ENCODE data around the gene CASQ1.

Gene CASQ1

DNA sequence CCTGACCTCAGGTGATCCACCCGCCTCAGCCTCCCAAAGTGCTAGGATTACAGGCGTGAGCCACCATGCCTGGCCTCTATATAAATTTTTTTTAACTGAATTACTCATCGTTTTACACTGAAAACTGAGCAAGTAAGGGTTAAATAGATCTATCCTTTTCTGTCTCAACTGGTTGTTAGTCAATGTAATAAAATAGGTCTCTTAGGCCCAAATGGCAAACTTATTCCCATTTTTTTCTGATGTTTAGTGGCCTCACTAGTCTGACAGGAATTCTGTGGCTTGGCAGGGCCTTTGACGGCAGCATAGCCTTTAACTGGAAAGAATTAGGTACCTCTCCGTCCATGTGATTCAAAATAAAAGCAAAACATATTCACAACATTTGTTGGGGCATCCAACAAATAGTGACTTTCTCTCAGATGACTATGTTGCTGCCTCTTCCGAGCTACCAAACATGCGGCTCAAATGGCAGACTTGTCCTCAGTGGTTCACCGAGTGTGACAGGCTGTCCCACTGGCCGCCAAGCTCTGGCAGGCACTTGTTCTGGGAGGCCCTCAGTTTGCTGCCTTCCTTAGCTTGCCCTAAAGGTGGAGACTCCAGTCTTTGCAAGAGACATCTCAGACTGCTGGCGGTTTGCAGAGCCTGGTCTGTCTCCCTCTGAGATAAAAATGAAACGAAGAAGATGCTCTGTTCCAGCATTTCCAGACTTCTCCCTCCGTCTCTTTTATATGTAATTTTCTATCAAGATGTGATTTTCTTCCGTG, 21.6 kb upstream of the CASQ1 start:
- DNase-seq: no peak

DNA sequence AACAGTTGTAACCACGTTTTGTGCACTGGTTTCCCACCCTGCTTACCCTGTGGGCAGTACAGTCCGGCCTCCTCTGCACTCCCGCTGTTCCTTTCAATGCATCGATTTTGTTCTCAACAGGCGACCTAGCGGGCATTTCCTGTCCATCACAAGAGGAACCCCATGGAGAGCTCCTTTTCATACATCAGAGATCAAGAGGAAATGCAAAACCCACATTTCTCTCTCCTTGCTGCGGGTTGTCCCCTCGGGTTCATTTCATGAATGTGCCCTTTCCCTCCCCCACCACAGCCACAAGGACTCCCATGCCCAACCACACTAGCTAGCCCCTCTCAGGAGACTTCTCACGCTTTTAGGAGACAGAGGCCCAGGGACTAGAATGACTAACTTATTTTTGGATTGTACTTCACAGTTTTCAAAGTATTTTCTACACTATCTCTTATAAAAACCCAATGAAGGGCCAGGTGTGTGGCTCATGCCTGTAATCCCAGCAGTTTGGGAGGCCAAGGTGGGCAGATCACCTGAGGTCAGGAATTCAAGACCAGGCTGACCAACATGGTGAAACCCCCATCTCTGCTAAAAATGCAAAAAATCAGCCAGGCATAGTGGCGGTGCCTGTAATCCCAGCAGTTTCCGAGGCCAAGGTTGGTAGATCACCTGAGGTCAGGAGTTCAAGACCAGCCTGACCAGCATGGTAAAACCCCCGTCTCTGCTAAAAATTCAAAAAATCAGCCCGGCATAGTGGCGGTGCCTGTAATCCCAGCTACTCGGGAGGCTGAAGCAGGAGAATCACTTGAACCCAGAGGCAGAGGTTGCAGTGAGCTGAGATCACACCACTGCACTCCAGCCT, 20.6 kb upstream of the CASQ1 start:
- no peak for DNase-seq

DNA sequence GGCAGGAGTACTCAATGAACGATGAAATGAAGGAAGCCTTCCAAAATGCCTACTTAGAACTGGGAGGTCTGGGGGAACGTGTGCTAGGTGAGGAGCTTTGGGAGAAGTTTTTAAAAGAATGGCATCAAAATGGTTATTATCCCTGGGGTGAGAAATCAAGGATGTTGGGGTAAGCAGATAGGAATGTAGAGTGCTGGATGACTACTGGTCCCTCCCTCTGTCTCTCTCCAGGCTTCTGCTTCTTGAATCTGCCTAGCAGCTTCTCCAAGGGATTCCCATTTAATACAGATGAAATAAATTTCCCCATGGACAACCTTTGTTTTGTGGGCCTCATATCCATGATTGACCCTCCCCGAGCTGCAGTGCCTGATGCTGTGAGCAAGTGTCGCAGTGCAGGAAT, 19.0 kb upstream of the CASQ1 start:
- DNase-seq: no peak

DNA sequence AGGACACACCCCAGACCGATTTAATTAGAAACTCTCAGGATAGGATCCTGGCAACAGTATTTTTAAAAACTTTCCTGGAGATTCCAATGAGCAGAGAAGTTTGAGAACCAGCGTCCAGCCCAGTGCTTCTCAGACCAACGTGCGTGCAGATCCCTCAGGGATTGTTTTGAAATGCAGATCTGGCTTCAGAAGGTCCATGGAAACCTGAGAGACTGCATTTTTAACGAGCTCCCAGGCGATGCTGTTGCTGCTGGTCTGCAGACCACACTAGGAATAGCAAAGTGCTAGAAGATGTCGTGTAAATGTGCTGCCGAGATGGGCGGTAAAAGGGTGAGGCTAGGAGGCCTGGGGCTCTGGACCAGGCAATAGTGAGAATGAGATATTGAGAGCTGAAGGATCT, 18.4 kb upstream of the CASQ1 start:
- DNase-seq: no peak

DNA sequence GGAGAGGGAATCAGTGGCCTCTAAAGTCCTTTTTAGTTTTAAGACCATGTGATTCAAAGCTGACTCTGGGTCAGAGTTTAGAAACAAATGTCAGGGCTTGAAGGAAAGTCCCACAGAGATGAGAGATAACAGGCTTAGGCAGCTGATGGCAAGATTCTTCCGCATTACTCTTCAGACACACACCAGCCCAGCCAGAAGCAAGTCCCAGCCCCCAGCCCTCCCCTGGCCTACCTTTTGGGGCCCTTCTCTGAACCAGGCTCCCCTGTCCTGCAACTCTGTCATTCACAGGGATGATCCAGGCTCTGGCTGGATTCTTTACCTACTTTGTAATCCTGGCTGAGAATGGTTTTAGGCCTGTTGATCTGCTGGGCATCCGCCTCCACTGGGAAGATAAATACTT, 13.1 kb upstream of the CASQ1 start:
- DNase-seq: no peak

DNA sequence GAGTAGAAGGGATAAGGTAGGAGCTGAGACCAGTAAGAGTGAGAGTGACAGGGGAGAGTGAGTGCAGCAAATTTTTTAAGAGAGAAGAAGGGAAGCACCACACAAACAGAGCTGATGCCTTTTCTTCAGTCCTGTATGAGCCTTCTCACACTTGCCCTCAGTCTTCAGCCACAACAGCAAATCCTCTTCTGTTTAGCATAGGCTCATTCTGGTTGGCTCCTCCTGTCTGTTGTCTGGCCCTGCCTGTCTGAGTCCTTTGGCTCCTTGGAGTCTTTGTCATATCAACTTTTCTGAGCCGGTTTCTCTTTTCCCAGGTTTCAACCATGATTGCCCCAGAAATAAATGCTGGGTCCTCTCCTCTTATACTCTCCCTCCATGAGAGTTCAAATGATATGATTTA, 12.7 kb upstream of the CASQ1 start:
- no peak for DNase-seq

DNA sequence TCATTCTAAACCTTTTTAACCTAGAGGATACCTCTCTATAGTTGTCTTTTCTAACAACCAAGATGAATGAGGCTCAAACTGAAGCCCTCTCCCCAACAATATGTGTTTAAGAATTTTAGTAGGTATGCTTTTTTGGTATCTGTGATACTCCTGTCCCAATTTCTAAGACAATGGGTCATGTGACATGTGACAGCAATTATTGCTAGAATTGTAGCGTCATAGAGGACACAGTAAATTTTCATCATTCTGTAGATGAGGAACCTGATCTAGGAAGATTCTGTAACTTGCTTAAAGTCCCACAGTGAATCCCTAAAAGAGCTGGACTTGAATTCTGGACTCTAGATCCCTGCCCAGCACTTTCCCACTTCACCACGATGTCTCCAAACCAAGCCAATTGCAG, 11.6 kb upstream of the CASQ1 start:
- DNase-seq: no peak

DNA sequence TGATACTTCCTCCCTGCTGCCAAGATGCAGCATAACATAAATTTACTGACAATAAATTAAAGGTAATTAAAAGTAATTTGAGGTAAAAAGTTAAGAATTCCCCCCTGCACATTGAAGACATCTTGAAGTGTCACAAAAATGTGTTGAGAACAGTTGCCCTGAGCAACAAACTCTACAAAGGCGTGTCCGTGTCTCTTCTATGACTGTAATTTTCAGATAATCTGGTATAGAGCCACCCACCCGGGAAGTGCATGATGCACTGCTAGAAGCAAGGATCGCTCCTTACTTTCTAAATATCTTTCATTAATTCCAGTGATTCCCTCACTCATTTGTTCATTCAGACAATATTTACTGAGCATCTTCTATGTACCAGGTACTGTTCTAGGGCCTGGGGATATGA, 11.0 kb upstream of the CASQ1 start:
- DNase-seq: no peak

DNA sequence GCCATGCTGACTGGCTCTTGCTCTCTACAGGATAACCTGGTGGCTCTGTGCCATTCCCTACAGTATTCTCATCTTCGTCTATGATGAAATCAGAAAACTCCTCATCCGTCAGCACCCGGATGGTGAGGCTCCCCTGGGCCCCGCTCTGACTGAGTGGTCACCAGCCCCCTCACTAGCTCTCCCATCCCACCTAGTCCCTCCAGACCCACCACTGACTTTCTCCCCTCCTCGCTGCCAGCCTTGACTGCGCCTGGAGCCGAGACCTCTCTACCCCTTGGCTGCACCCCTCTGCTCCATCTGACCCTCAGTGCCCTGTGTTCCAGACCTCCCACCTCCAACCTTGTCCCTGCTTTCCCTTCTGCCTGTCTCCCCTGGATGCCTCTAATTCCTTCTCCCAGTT, 4.1 kb upstream of the CASQ1 start:
- no peak for DNase-seq

DNA sequence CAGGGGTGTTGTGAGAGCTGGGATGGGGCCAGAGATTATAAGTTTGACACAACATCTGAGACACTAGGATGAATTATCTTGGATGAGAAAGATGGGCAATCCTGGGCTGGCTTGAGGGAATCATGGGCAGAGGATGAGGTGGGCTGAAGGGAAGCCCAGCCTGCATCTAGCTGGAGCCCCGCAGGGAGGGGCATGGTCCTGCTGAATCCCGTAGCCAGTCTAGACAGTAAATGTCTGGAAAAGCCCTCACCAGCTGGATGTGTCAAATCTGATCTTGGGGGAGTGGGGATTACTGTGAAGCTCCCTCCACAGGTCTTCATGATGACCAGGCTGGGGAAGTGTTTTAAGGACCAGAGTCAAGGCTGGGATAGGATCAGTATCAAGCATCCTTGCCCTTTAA, 3.6 kb upstream of the CASQ1 start:
- no peak for DNase-seq

DNA sequence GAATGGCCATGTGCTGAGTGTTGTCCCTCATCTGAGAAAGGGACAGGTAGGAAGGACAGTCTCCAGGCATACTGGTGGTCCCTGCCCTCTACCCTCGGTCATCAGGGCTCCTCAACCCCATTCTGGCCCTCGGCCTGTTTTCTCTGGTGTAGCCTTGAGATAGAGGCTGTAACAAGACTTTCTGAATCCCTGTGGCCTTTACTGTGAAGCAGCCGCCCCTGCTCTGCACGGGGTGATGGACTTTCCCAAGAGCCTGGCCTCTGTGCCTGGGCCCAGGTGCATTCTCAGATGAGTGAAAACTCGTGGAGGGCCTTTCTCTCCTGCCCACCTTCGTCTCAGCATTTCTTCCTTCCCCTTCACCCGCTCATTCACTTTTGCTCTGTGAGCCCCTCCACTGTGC, 3.0 kb upstream of the CASQ1 start:
- DNase-seq: no peak

DNA sequence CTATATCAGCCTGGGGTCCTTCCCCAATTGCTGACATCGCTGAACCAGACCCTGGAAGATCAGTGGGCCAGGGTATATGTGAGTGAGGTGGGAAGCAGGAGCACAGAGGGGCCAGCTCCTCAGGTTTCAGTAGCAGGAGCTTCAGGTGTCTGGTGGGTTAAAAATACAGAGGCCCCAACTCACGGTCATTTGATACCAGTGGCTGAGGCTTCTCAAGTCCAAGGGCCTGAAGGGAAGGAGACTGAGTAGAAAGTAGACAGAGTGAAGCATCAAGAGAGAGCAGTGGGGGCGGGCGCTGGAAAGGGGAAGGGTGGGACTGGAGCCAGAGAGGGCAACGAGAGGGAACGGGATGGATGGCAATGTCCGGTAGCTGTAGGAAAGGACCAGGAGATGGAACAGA, 2.0 kb upstream of the CASQ1 start:
- no peak for DNase-seq

DNA sequence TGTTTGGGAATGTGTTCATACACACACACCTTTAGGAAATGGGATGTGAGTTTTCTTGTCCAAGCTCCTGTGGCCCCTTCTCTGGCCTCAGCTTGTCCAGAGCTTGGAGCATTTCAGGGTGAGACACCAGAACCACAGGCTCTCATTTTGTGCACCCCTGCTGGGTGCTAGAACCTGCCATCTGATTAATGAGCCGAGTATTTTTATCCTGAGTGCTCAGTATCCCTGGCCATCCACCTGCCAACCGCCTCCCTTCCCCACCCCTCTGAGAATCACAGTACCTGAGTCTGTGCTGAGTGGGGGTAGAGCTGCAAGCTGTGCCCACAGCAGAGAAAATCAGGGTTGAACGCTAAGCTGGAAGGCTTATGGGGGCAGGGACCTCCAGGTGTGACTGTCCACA, 1.4 kb downstream of the CASQ1 start:
- no peak for DNase-seq

DNA sequence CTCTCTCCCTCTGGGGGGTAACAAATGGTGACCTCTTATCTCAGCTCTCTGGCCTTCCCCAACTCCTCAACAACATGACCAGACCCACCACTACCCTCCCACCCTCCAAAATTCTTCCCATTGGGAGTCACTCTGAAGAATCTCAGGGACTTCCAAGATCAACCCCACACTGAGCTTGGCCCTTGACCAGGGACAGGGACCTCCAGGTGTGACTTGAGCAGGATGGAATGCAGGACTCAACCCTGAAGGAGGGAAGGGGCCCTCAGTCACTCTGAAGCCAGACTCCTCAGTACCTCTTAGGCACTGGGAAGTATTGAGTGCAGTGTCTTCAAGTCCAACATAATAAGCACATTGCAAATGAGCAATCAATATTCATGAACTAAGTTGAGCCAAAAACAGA, 1.9 kb downstream of the CASQ1 start:
- no peak for DNase-seq

DNA sequence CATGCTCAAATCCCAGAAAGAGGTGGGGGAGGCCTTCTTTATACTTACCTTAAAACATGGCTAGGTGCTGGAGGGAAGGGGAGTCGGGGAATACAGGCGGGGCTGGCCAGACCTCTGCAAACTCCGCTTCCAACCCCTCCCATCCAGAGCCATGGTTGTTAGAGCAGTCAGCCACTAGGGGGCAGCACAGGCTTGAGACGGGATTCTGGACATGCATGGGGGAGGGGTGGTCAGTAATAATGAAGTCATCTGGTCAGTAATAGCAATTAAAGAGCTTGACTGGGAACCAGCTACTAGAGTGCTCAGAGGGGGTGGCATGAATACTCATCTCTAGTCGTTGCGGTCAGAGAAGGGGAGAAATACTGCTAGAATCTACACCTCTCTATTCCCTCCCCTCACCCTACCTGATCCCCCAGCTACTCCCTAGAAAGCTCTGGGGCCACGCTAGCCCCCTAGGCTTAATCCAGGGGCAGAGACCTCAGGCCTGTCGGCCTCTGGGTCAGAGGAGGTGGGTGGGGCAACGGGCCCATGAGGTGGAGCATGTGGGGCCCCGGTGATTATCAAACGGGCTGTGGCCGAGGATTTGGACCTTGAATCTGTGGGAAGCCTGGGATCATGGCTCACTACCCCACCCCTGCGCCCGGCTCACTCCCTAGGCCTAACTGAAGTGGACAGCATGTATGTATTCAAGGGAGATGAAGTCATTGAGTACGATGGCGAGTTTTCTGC, 2.9 kb downstream of the CASQ1 start:
- peak; percentile 50 to 76 (median 72) for DNase-seq

DNA sequence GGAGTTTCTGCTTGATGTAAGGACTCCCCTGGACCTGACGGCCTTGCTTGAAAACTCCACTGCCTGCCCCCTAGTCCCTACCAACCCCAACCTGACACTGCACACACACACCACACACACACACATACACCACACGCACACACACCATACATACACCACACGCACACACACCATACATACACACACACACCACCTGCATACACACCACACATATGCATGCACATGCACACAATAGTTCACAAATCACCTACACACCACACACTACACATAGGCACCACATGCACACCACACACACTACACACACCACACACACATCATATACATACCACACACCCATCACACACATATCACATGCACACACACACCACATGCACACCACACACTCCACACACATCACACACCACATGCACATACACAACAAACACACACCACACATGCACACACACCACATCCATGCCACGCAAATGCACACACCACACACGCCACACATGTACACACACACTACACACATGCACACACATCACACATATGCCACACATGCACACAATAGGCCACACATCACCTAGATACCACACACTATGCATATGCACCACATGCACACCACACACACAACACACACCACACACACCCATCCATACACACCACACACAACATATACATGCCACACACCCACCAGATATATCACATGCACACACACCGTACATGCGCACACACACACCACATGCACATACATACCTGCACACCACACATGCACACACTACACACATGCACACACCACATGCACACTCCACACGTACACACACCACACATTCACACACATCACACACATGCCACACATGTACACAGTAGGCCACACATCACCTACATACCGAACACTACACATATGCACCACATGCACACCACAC, 3.7 kb downstream of the CASQ1 start:
- DNase-seq: no peak

DNA sequence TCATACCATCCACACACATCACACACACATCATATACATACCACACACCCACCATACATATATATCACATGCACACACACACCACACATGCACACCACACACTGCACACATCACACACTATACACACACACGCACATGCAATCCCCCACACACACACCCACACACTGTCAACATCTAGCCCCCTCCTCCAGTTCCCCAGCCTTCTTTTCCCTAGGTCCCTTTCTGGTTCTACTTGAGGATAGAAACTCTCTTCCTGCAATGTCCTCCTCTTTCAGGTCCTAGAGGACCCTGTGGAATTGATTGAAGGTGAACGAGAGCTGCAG, 4.3 kb downstream of the CASQ1 start:
- DNase-seq: no peak

DNA sequence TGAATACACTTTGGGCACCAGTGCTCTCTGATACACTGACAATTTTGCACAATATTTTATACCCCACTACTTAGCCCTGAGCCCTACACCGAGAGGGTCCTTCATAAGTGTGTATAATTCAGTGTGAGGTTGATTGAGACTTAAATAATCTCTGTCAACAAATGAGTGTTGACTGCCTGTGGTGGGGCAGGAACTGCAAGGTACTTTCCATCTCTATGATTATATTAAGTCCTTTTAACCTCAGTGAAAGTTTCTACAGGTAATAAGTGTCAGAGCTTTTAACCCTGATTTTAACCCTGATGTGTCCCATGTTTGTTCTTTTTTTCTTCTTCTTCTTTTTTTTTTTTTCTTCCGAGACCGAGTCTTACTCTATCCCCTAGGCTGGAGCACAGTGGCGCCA, 5.8 kb downstream of the CASQ1 start:
- no peak for DNase-seq

DNA sequence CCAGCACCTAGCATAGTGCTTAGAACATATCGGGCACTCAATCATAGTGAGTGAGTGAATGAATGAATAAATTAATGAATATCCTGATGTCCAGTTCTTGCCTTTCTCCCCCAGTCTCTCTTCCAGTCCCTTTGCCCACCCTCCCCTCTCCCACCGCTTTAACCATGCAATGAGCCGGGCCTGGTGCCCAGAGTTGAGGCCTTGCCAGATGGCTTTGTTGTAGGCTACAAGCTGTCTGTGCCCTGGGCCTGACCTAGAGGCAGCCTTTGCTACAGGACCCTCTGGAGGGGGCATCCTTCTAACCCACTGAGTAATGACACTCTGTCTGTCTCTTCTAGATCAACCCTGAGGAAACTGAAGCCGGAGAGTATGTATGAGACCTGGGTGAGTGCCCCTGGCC, 6.9 kb downstream of the CASQ1 start:
- DNase-seq: no peak

DNA sequence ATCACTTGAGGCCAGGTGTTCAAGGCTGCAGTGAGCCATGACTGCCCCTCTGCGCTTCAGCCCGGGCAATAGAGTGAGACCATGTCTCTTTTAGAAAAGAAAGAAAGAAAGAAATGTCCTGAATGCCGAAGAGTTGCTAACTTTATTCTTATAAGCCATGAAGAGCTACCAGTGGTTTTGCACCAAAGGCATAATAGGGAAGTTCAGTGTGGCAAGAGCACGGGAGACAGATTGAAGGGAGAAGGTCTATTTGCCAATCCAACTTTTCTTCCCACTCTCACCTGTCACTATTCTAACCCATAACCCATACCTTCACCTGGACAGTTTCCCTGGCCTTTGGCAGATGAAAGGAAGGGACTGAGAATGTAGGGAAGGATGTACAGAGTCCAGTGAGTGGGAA, 10.4 kb downstream of the CASQ1 start:
- no peak for DNase-seq

DNA sequence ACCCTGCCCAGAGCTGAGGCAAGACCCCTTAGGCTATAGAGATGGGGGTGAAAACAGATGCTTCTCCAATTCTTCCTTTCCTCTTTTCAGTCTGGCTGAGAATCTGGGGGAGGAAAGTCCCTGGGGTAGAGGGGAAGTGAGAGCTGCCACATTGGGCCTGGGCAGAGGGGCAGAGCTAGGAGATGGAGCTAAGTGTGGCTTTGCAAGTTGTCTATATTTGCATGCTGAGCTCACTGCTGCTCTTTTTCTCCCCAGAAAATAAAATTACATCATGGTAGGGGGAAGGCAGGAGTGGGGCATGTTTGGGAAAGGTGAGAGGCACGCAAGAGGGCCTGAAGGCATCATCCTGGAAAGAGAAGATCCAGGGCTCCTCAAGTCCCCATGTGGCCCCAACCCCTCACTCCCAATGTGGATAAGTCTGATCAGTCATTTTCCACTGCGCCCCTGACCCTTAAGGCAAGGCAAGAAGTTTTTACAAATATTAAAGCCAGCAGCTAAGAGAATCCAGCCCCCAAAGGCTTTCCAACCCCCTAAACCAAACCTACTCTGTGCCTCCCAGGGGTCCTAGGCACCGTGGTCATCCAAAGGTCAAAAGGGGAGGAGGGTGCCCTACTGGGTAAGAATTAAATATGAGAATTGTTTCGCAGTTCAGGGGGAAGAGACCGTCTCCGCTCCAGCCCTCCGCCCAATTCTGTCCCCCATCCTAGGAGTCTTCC, 14.3 kb downstream of the CASQ1 start:
- DNase-seq: no peak

Measured in activated naive CD4-positive, alpha-beta T cell (primary cell).